Stimulated activated CD4-positive, alpha-beta T cell treated with anti-CD3 and anti-CD28 coated beads, Interleukin-2, amount 100 ng/mL, for 24 hours (primary cell): ENCODE measurements around the gene IRX5.

ENCODE experiments used
- DNase-seq, 2 donors: peaks; one replicate each; pipeline ENCODE4 v3.0.0-alpha.2; 2020

IRX5 gene

DNA sequence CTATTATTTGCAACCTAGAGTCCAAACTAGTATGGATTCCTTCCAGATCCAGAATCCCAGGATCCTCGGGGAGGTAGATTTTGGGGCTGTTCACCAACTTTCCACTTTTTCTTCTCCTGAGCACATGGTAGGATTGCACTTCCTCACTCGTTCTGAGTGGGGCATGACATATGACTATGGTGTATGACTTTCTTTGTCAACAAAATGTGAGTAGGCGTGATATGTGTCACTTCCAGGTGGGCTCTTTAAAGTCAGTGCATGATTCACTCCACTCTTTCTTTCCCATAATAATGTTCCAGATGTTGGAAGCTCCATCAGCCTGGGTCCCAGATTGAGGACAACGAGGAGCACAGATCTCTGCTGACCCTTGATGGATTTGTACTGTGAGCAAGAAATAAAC is 21.5 kb downstream of the IRX5 start:
- DNase-seq, result no peak

DNA sequence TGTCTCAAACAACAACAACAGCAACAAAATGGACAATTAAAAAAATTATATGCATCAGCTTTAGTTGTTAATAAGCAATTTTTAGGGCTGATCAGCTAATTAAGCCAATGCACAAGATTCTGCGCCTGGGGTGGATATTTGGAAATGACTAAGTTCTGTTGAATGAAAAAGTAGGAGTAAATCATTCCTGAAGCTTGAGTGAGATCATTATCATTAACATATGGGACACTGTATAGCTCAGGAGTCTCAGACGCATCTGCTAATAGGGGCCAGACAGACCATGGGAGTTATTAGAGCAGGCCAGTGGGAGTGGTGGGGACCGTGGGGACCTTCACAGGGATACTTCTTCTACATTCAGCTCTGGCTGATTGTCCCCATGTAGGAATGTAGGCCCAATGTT is 22.8 kb downstream of the IRX5 start:
- DNase-seq, result no peak

DNA sequence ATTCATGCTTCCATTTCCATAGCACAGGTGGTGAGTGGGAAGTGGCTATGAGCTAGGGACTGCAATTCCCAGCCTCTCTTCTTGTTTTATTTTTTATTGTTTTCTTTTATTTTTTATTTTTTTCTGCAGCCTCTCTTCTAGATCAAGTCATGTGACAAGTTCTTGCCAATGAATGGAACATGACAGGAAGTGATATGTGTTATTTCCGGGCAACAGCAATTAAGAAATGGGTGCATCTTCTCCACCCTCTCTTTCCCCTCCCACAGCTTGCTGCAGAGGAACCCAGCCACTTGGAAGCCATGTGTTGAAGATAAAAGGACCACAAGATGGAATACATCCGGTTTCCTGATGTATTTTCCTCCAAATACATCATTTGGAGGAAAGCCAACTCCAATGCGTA is 23.6 kb downstream of the IRX5 start:
- DNase-seq, result no peak

DNA sequence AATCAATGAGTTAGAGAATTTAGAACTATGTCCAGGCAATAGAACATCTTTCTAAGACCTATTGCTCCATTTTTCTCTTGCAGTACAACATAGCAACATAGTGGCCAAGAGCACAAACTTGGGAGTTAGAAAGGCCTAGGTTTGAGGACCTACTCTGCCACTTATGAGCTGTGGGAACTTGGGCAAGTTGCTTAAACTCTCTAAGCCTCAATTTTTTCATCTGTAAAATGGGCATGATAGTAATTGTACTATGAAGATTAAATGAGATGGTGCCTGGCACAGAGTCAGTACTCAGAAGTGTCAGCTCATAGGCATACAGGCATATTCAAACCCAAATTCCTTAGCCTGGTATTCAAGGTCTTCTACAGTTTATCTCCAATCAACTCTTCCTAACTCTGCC is 25.1 kb downstream of the IRX5 start:
- DNase-seq, result no peak

DNA sequence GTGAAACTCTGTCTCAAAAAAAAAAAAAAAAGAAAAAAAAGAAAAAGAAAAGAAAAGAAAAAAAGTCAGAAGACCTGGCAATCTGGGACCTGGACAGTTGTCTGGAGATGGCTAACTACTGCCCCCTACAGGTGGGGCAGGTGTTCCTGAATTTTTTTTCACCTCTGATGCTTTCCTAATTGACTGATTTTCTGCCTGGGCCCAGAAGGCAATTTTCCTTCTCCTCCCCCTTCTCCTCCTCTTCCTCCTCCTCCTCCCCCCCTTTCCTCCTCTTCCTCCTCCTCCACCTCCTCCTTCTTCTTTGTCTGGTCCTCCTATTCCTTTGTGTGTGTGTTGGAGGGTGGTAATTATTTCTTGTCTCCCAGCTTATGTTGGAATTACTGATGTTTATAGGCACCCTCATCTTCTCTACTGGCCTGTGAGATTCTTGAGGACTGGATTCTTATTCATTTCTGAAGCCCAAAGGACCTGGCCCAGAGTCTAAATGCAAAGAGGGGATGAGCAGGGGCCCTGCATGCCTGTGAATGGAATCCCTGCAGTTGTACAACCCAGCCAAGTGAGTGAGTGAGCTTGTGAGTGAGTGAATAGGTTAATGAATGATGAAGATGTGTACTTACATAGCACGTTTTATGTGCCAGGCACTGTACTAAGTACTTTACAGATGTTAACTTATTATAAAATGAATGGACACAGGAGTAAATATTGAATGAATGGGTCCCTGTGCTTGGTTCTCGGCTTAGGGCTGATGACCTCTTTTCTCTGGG is 26.9 kb downstream of the IRX5 start:
- peak in 1 of 2 donors; percentile 40 for DNase-seq

DNA sequence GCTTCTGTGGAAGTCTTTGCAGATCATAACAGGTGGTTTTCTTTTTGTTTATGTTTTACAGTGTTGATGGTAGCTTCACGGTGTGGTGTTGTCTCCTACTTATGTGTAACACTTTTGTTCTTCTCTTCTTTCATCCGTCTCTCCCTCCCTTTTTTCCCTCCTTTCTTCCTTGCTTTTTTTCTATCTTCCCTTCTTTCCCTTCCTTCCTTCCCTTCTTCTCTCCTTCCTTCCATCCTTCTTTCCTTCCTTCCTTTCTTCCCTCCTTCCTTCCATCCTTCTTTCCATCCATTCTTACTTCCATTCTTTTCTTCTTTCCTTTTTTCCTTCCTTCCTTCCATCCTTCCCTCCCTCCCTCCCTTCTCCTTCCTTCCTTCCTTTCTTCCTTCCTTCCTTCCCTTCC is 31.4 kb downstream of the IRX5 start:
- no peak for DNase-seq

DNA sequence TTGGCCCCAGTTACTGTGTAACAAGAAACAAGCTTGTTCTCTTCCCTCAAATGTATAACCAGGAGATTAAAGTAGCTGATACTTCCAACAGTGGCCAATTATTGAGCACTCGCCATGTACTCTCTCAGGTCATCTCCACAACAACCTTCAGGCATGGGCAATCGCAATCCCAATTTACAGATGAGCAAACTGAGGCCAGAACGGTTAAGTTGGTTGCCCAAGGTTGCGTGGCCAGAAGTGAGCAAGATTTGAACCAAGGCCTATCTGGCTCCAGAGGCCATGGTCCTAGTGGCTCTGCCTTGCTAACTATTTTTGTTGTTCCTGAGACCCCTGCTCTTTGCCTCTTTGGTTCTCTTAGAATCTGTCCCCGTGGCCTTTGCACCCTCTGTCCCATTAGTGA is 33.6 kb downstream of the IRX5 start:
- DNase-seq, result no peak

DNA sequence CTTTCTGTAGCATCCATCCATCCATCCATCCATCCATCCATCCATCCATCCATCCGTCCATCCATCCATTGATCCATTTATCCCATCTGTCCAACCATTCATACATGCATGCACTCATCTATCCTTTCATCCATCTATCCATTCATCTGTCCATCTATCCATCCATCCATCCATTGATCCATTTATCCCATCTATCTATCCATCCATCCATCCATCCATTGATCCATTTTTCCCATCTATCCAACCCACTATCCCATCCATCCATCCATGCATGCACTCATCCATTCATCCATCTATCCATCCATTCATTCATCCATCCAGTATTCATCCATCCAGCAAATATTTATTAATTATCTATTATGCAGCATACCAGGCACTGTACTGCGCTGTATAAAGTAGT is 34.8 kb downstream of the IRX5 start:
- DNase-seq, result no peak

DNA sequence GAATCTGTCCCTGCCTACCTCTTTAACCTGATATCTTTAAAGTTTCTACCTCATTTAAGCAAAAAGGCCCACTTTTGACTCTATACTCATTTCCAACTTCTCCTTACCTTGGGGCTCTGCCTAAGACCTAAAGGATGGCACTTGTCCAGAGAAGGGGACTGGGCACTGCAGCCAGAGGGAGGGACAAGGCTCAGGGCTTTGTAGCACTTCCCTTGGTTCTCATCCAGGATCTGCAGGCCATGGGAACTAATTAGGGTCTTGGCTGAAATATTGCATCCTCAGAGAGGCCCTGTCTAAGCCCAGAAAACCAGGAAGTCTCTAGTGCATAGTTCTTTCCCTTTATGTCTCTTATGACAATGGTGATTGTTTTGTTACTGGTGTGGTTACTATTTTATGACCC is 37.3 kb downstream of the IRX5 start:
- DNase-seq, result no peak

DNA sequence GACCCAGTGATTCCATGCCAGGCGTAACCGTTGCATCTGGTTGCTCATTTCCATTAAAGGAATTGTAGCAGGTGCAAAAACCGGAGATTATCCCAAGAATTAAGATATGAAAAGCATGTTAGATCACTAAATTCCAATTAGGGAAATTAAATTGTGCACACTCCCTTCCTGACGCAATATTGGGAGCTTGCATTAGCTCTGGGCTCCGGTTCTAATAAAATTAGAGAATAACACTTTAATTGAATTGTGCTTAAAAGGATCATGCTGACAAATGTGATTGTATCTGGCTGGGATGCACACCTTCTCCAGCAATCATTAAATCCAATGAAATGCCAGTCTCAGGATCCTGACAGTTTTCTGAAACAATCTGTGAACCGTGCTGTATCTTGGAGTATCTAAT is 38.1 kb downstream of the IRX5 start:
- DNase-seq, result no peak

DNA sequence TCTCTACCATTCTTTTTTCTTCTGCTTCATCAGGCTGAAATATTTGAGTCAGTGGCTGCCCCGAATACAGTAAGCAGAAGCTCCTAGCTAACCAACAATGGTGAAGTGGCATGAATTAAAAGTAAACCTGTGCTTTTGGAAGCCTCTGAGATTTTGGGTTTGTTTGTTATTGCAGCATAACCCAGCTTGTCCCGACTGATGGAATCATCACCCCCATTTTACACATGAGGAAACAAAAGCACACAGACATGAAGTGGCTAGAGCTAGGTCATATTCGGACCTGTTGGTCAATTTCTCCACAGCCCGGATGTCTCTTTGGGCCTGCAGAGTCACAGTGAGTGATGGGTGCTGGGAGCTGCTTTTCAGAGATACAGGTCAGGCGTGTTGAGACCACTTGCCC is 39.4 kb downstream of the IRX5 start:
- DNase-seq, result no peak

DNA sequence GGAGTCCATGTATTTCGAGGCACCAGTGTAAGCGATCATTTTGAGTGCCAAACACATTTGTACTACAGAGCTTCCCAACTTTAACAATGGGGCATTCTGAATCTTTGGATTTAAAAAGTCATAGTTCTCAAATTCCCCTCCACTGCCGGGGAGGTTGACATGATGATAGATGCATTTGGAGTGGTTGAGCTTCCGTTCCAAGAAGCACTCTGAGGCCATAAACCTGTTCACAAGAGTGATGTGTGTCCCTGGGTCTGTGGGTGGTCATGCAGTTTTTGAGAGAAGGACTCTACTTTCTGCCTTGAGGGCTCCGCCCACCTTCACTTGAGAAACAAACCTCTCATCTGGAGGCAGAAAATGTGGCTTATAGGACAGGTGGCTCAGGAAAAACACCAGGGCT is 43.7 kb downstream of the IRX5 start:
- no peak for DNase-seq

DNA sequence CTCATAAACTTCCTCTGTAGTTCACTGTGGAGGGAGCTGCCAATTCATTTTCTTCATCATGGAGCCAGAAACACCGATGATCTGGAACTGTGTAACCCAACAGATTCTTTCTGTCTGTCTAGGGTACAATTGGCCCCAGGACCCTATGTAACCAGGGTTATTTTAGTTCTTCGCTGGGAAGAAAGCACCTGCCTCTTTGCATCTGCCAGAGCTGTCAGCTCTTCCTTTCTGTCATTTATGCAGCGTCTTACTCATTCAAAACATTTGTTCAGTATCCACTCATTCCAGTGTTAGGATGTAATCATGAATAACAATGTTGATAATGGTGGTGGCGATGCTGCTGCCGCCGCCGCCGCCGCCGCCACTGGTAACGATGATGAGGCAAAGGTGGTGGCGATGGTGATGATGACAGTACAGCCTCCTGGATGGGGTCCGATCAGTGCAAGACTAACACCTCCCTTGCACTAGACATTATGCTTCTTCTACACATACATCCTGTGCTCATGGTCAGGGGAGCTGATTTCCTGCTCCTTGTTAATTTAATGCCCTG is 46.1 kb downstream of the IRX5 start:
- no peak for DNase-seq

DNA sequence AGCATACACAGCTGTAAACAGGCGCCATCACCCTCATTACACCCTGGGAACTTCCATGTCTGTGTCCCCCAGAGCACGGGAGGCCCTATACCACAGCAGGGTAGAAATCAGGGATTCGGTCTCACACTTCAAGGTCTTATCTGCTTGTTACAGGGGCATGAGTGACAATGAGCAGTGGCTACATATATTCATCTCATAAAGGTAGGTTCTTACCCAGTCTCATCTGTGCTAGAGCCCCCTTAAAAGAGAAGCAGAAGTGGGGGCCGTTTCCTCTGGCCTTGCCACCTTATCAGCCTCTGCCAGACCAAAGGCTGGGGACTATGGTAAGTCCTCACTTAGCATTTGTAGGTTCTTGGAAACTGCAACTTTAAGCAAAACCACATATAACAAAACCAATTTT is 46.5 kb downstream of the IRX5 start:
- DNase-seq, result no peak

DNA sequence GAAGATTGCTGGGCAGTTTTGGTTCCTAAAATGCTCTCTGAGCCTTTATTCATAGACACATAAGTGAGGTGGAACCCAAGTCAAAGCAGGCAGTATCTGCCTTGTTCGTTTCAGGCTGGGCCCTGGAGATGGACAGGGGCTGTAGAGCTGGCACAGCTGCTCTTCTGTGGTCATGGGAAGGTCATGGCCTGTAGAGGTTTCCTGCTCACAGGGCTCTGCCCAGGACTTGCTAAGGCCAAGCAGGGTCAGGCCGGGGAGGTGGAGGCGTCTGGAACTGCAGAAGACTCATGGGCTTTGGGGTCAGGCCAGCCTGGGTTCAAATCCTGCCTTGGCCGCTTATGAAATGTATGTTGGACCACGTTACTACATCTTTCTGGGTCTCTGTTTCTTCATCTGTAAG is 50.2 kb downstream of the IRX5 start:
- DNase-seq, result no peak
